ENCODE data around the gene SHC4.

Gene SHC4

GRCh38 chr15:48898446-48898845, 65.3 kb downstream of the SHC4 start:
- no peak overlapping the region for H3K9ac ChIP-seq
- no peak overlapping the region for H3K27ac ChIP-seq
- no peaks in the 10 kb centered on the region for H4K20me1 ChIP-seq
- no peak overlapping the region for H3K4me3 ChIP-seq
- H3K9me3 ChIP-seq (replicated peaks in 1 of 11) = no peaks in the 10 kb centered on the region
- H3K36me3 ChIP-seq = no peaks in the 10 kb centered on the region
- TF ChIP-seq Cebpa-rat (IDR thresholded peaks at IDR 0.05) = no peak
- H3K27me3 ChIP-seq = no peaks in the 10 kb centered on the region
- no peak overlapping the region for H3K4me2 ChIP-seq
- H3K4me1 ChIP-seq = no peaks in the 10 kb centered on the region

GRCh38 chr15:48898032-48898431, 65.7 kb downstream of the SHC4 start:
- Histone ChIP-seq H3K27ac (no peak overlapping the region), H3K4me1 (no peaks in the 10 kb centered on the region), H3K4me3 (no peak overlapping the region), H4K20me1 (no peaks in the 10 kb centered on the region), H3K9me3 (replicated peaks in 1 of 11) (no peaks in the 10 kb centered on the region), H3K9ac (no peak overlapping the region), H3K27me3 (no peaks in the 10 kb centered on the region), H3K36me3 (no peaks in the 10 kb centered on the region), H3K4me2 (no peak overlapping the region)
- no peak for TF ChIP-seq Cebpa-rat (IDR thresholded peaks at IDR 0.05)

GRCh38 chr15:48896869-48897814, 66.6 kb downstream of the SHC4 start:
- Histone ChIP-seq H3K4me2 (no peak overlapping the region), H3K27ac (no peak overlapping the region), H4K20me1 (no peaks in the 10 kb centered on the region), H3K36me3 (no peaks in the 10 kb centered on the region), H3K4me1 (no peaks in the 10 kb centered on the region), H3K27me3 (no peaks in the 10 kb centered on the region), H3K4me3 (no peak overlapping the region), H3K9ac (no peak overlapping the region), H3K9me3 (replicated peaks in 1 of 11) (no peaks in the 10 kb centered on the region)
- no peak for TF ChIP-seq Cebpa-rat (IDR thresholded peaks at IDR 0.05)

GRCh38 chr15:48893311-48893710, 70.4 kb downstream of the SHC4 start:
- Histone ChIP-seq H3K4me1 (peaks cover 0 to 6% (median 3%) of the 10 kb centered on the region in 10 experiments; a peak in 9 of 20 replicates), H3K4me2 (no peak overlapping the region), H3K9ac (no peak overlapping the region), H3K27ac (no peak overlapping the region), H4K20me1 (no peaks in the 10 kb centered on the region), H3K27me3 (no peaks in the 10 kb centered on the region), H3K9me3 (replicated peaks in 1 of 11) (no peaks in the 10 kb centered on the region), H3K4me3 (no peak overlapping the region), H3K36me3 (no peaks in the 10 kb centered on the region)
- no peak for TF ChIP-seq Cebpa-rat (IDR thresholded peaks at IDR 0.05)

- Histone ChIP-seq H3K4me2 (no peak overlapping the region), H3K4me1 (peaks cover 0 to 11% (median 3%) of the 10 kb centered on the region in 10 experiments; a peak in 9 of 20 replicates), H4K20me1 (no peaks in the 10 kb centered on the region), H3K27me3 (no peaks in the 10 kb centered on the region), H3K27ac (no peak overlapping the region), H3K9me3 (replicated peaks in 1 of 11) (no peaks in the 10 kb centered on the region), H3K4me3 (no peak overlapping the region), H3K36me3 (no peaks in the 10 kb centered on the region), H3K9ac (no peak overlapping the region)
- TF ChIP-seq Cebpa-rat (IDR thresholded peaks at IDR 0.05) = no peak
These were observed 72.4 kb downstream of the SHC4 start for GRCh38 chr15:48891232-48891765.

GRCh38 chr15:48890375-48890972, 73.2 kb downstream of the SHC4 start:
- Histone ChIP-seq H3K27me3 (no peaks in the 10 kb centered on the region), H3K9ac (no peak overlapping the region), H3K36me3 (no peaks in the 10 kb centered on the region), H3K27ac (no peak overlapping the region), H3K4me1 (peaks cover 0 to 11% (median 3%) of the 10 kb centered on the region in 10 experiments; a peak in 9 of 20 replicates), H3K9me3 (replicated peaks in 1 of 11) (no peaks in the 10 kb centered on the region), H3K4me3 (no peak overlapping the region), H3K4me2 (no peak overlapping the region), H4K20me1 (no peaks in the 10 kb centered on the region)
- TF ChIP-seq Cebpa-rat (IDR thresholded peaks at IDR 0.05) = no peak

GRCh38 chr15:48889925-48890324, 73.8 kb downstream of the SHC4 start:
- Histone ChIP-seq H3K4me1 (peaks cover 0 to 11% (median 3%) of the 10 kb centered on the region in 10 experiments; a peak in 9 of 20 replicates), H4K20me1 (no peaks in the 10 kb centered on the region), H3K4me2 (no peak overlapping the region), H3K9ac (no peak overlapping the region), H3K27me3 (no peaks in the 10 kb centered on the region), H3K4me3 (no peak overlapping the region), H3K9me3 (replicated peaks in 1 of 11) (no peaks in the 10 kb centered on the region), H3K36me3 (no peaks in the 10 kb centered on the region), H3K27ac (no peak overlapping the region)
- no peak for TF ChIP-seq Cebpa-rat (IDR thresholded peaks at IDR 0.05)

- no peaks in the 10 kb centered on the region for H3K9me3 ChIP-seq (replicated peaks in 1 of 11)
- no peak for TF ChIP-seq Cebpa-rat (IDR thresholded peaks at IDR 0.05)
- peak overlapping the region in 5 of 11 experiments; percentile 20 to 44 (median 29); a peak in 8 of 22 replicates for H3K4me2 ChIP-seq
- no peak overlapping the region for H3K9ac ChIP-seq
- H3K36me3 ChIP-seq = no peaks in the 10 kb centered on the region
- no peaks in the 10 kb centered on the region for H4K20me1 ChIP-seq
- no peaks in the 10 kb centered on the region for H3K27me3 ChIP-seq
- no peak overlapping the region for H3K4me3 ChIP-seq
- peaks cover 0 to 11% (median 5%) of the 10 kb centered on the region in 10 experiments; a peak in 12 of 20 replicates for H3K4me1 ChIP-seq
- H3K27ac ChIP-seq = no peak overlapping the region
These were observed 74.9 kb downstream of the SHC4 start for GRCh38 chr15:48888836-48889235.

GRCh38 chr15:48888191-48888590, 75.5 kb downstream of the SHC4 start:
- no peaks in the 10 kb centered on the region for H3K27me3 ChIP-seq
- H3K27ac ChIP-seq = no peak overlapping the region
- H4K20me1 ChIP-seq = no peaks in the 10 kb centered on the region
- no peaks in the 10 kb centered on the region for H3K9me3 ChIP-seq (replicated peaks in 1 of 11)
- no peak overlapping the region for H3K9ac ChIP-seq
- H3K36me3 ChIP-seq = no peaks in the 10 kb centered on the region
- H3K4me1 ChIP-seq = peaks cover 0 to 11% (median 5%) of the 10 kb centered on the region in 10 experiments; a peak in 12 of 20 replicates
- H3K4me3 ChIP-seq = no peak overlapping the region
- no peak for TF ChIP-seq Cebpa-rat (IDR thresholded peaks at IDR 0.05)
- H3K4me2 ChIP-seq = peak overlapping the region in 6 of 11 experiments; percentile 20 to 47 (median 34); a peak in 9 of 22 replicates
